Measurements from ENCODE around the gene COX8C.

Gene COX8C

GRCh38 chr14:93346926-93347721 lies at the start of gene COX8C:
Gene COX8C (plus strand): TSS chr14:93347182. CDS start chr14:93347269, 87 bp downstream.
- DNase-seq (ENCODE audit: low spot score in 2 of 2) (no peak), ATAC-seq (ENCODE audit: low read depth) (no peak)
- Mint-ChIP-seq H3K27me3 (no peaks in the 10 kb centered on the region), H3K27ac (no peak within 1 kb of the TSS), H3K9me3 (peaks cover 13% of the 10 kb centered on the region), H3K4me3 (no peak within 1 kb of the TSS), H3K36me3 (peaks cover 12% of the 10 kb centered on the region), H3K4me1 (peaks cover 4% of the 10 kb centered on the region)

- H3K4me1 Mint-ChIP-seq, result peaks cover 23% of the 10 kb centered on the region
- DNase-seq (ENCODE audit: low spot score in 2 of 2), result no peak
- ATAC-seq (ENCODE audit: low read depth), result no peak
- no peak overlapping the region for H3K4me3 Mint-ChIP-seq
- no peaks in the 10 kb centered on the region for H3K27me3 Mint-ChIP-seq
- peaks cover 4% of the 10 kb centered on the region for H3K36me3 Mint-ChIP-seq
- H3K9me3 Mint-ChIP-seq, result no peaks in the 10 kb centered on the region
- no peak overlapping the region for H3K27ac Mint-ChIP-seq
These were observed 47.6 kb upstream of the COX8C start for GRCh38 chr14:93299416-93299815.

GRCh38 chr14:93299866-93300265 lies 47.1 kb upstream of the COX8C start:
- Mint-ChIP-seq H3K27ac (no peak overlapping the region), H3K4me3 (no peak overlapping the region), H3K36me3 (peaks cover 2% of the 10 kb centered on the region), H3K4me1 (peaks cover 25% of the 10 kb centered on the region), H3K9me3 (no peaks in the 10 kb centered on the region), H3K27me3 (no peaks in the 10 kb centered on the region)
- no peak for DNase-seq (ENCODE audit: low spot score in 2 of 2)
- no peak for ATAC-seq (ENCODE audit: low read depth)

GRCh38 chr14:93301821-93302447 lies 45.0 kb upstream of the COX8C start:
- no peaks in the 10 kb centered on the region for H3K27me3 Mint-ChIP-seq
- H3K4me3 Mint-ChIP-seq, result no peak overlapping the region
- peaks cover 2% of the 10 kb centered on the region for H3K36me3 Mint-ChIP-seq
- ATAC-seq (ENCODE audit: low read depth), result no peak
- DNase-seq (ENCODE audit: low spot score in 2 of 2), result no peak
- no peaks in the 10 kb centered on the region for H3K9me3 Mint-ChIP-seq
- H3K27ac Mint-ChIP-seq, result peak overlapping the region; percentile 33
- H3K4me1 Mint-ChIP-seq, result peaks cover 33% of the 10 kb centered on the region

- peaks cover 2% of the 10 kb centered on the region for H3K36me3 Mint-ChIP-seq
- H3K27ac Mint-ChIP-seq, result no peak overlapping the region
- no peaks in the 10 kb centered on the region for H3K9me3 Mint-ChIP-seq
- no peak for ATAC-seq (ENCODE audit: low read depth)
- no peak overlapping the region for H3K4me3 Mint-ChIP-seq
- DNase-seq (ENCODE audit: low spot score in 2 of 2), result no peak
- peaks cover 39% of the 10 kb centered on the region for H3K4me1 Mint-ChIP-seq
- H3K27me3 Mint-ChIP-seq, result no peaks in the 10 kb centered on the region
These were observed 44.0 kb upstream of the COX8C start for GRCh38 chr14:93302688-93303581.

GRCh38 chr14:93303659-93304058 lies 43.3 kb upstream of the COX8C start:
- H3K27me3 Mint-ChIP-seq, result no peaks in the 10 kb centered on the region
- H3K36me3 Mint-ChIP-seq, result peaks cover 4% of the 10 kb centered on the region
- no peak for DNase-seq (ENCODE audit: low spot score in 2 of 2)
- ATAC-seq (ENCODE audit: low read depth), result no peak
- peaks cover 43% of the 10 kb centered on the region for H3K4me1 Mint-ChIP-seq
- H3K27ac Mint-ChIP-seq, result no peak overlapping the region
- no peak overlapping the region for H3K4me3 Mint-ChIP-seq
- no peaks in the 10 kb centered on the region for H3K9me3 Mint-ChIP-seq

- H3K36me3 Mint-ChIP-seq, result peaks cover 9% of the 10 kb centered on the region
- H3K4me1 Mint-ChIP-seq, result peaks cover 45% of the 10 kb centered on the region
- DNase-seq (ENCODE audit: low spot score in 2 of 2) (no peak), ATAC-seq (ENCODE audit: low read depth) (no peak)
- H3K27me3 Mint-ChIP-seq, result no peaks in the 10 kb centered on the region
- no peak overlapping the region for H3K4me3 Mint-ChIP-seq
- H3K9me3 Mint-ChIP-seq, result no peaks in the 10 kb centered on the region
- H3K27ac Mint-ChIP-seq, result no peak overlapping the region
These were observed 42.2 kb upstream of the COX8C start for GRCh38 chr14:93304771-93305170.

GRCh38 chr14:93305725-93306418 lies 41.1 kb upstream of the COX8C start:
- Mint-ChIP-seq H3K4me3 (no peak overlapping the region), H3K4me1 (peaks cover 40% of the 10 kb centered on the region), H3K36me3 (peaks cover 7% of the 10 kb centered on the region), H3K27me3 (no peaks in the 10 kb centered on the region), H3K27ac (no peak overlapping the region), H3K9me3 (no peaks in the 10 kb centered on the region)
- no peak for ATAC-seq (ENCODE audit: low read depth)
- no peak for DNase-seq (ENCODE audit: low spot score in 2 of 2)

- ATAC-seq (ENCODE audit: low read depth), result no peak
- H3K4me1 Mint-ChIP-seq, result peaks cover 44% of the 10 kb centered on the region
These were observed 40.2 kb upstream of the COX8C start for GRCh38 chr14:93306812-93307211.

GRCh38 chr14:93308686-93309345 lies 38.2 kb upstream of the COX8C start:
- DNase-seq (ENCODE audit: low spot score in 2 of 2) (no peak), ATAC-seq (ENCODE audit: low read depth) (no peak)
- peaks cover 41% of the 10 kb centered on the region for H3K4me1 Mint-ChIP-seq
- H3K27ac Mint-ChIP-seq, result peak overlapping the region; percentile 64
- H3K27me3 Mint-ChIP-seq, result no peaks in the 10 kb centered on the region
- H3K36me3 Mint-ChIP-seq, result peaks cover 8% of the 10 kb centered on the region
- no peaks in the 10 kb centered on the region for H3K9me3 Mint-ChIP-seq
- no peak overlapping the region for H3K4me3 Mint-ChIP-seq

More at GRCh38 chr14:93306812-93307211, 40.2 kb upstream of the COX8C start:
- Mint-ChIP-seq H3K27me3 (no peaks in the 10 kb centered on the region), H3K36me3 (peaks cover 8% of the 10 kb centered on the region), H3K27ac (no peak overlapping the region), H3K9me3 (no peaks in the 10 kb centered on the region), H3K4me3 (no peak overlapping the region)
- DNase-seq (ENCODE audit: low spot score in 2 of 2), result no peak

GRCh38 chr14:93309427-93309966 lies 37.5 kb upstream of the COX8C start:
- Mint-ChIP-seq H3K4me3 (no peak overlapping the region), H3K9me3 (no peaks in the 10 kb centered on the region), H3K36me3 (peaks cover 8% of the 10 kb centered on the region), H3K27me3 (no peaks in the 10 kb centered on the region), H3K4me1 (peaks cover 41% of the 10 kb centered on the region), H3K27ac (no peak overlapping the region)
- no peak for ATAC-seq (ENCODE audit: low read depth)
- no peak for DNase-seq (ENCODE audit: low spot score in 2 of 2)

- Mint-ChIP-seq H3K4me1 (peaks cover 33% of the 10 kb centered on the region), H3K36me3 (peaks cover 8% of the 10 kb centered on the region), H3K4me3 (no peak overlapping the region), H3K27me3 (no peaks in the 10 kb centered on the region), H3K27ac (no peak overlapping the region), H3K9me3 (no peaks in the 10 kb centered on the region)
- ATAC-seq (ENCODE audit: low read depth), result no peak
- no peak for DNase-seq (ENCODE audit: low spot score in 2 of 2)
These were observed 35.9 kb upstream of the COX8C start for GRCh38 chr14:93311082-93311481.

- no peaks in the 10 kb centered on the region for H3K27me3 Mint-ChIP-seq
- ATAC-seq (ENCODE audit: low read depth) (no peak), DNase-seq (ENCODE audit: low spot score in 2 of 2) (no peak)
- peaks cover 38% of the 10 kb centered on the region for H3K4me1 Mint-ChIP-seq
- no peak overlapping the region for H3K27ac Mint-ChIP-seq
- no peaks in the 10 kb centered on the region for H3K9me3 Mint-ChIP-seq
- H3K36me3 Mint-ChIP-seq, result peaks cover 7% of the 10 kb centered on the region
- H3K4me3 Mint-ChIP-seq, result no peak overlapping the region
These were observed 31.4 kb upstream of the COX8C start for GRCh38 chr14:93315575-93315974.
